Astrocyte of the cerebellum (primary cell): ENCODE measurements around the gene NDOR1.

Experiments used
- DNase-seq: peaks from one replicate; pipeline ENCODE4 v3.0.0-alpha.2; 2011; ENCODE audit warnings: low read depth
- H3K4me3 ChIP-seq: 2 replicates; pipeline ENCODE4 v1.5.1; 2011; ENCODE audit warnings: mild to moderate bottlenecking, low read depth, low read length, moderate library complexity
- CTCF ChIP-seq: IDR thresholded peaks from 2 replicates; pipeline ENCODE4 v1.5.1; 2012; ENCODE audit warnings: low read length, low read depth, moderate library complexity, mild to moderate bottlenecking; ENCODE audit errors: missing control alignments
- in situ Hi-C: cut with HindIII; loops from 2 replicates; pipeline ENCODE4 v1.10.0; 2017; ENCODE audit warnings: low sequenced_read_pairs

The NDOR1 gene

GRCh38 chr9:137227853-137228505, 22.5 kb downstream of the NDOR1 start:
- in situ Hi-C loops, result no loop called here
- no peak for DNase-seq
- no peak for TF ChIP-seq CTCF
- no peak overlapping the region for H3K4me3 ChIP-seq

GRCh38 chr9:137228506-137228967, 23.0 kb downstream of the NDOR1 start:
- DNase-seq, result no peak
- no peak overlapping the region for H3K4me3 ChIP-seq
- no peak for TF ChIP-seq CTCF
- in situ Hi-C loops, result no loop called here

GRCh38 chr9:137228968-137229896, 23.7 kb downstream of the NDOR1 start:
- no peak overlapping the region for H3K4me3 ChIP-seq
- TF ChIP-seq CTCF, result no peak
- in situ Hi-C loops, result no loop called here
- DNase-seq, result no peak

- in situ Hi-C loops, result no loop called here
- TF ChIP-seq CTCF, result no peak
- no peak overlapping the region for H3K4me3 ChIP-seq
- DNase-seq, result no peak
Measured at GRCh38 chr9:137229903-137230704, 24.6 kb downstream of the NDOR1 start.

- in situ Hi-C loops, result no loop called here
- no peak within 1 kb of the TSS for H3K4me3 ChIP-seq
- DNase-seq, result no peak
- TF ChIP-seq CTCF, result no peak
Measured at GRCh38 chr9:137230705-137231371, 25.3 kb downstream of the NDOR1 start, which contains the start of gene SLC34A3. Gene SLC34A3 (plus strand): TSS chr9:137230901. CDS start chr9:137231703, 802 bp downstream.
